Measurements from ENCODE around the gene ANK3. TPM values are rescaled to one million over a fixed set of nuclear protein-coding genes. Genes with fewer than 3 reads are reported as not detected.

Gene ANK3
- total and polyA plus RNA-seq, 7 donors, result 10.8 to 86.7 (median 42.5) TPM

- 21 to 49% methylated on average over 4 of the region's 4 CpGs for WGBS, 2 donors
Observed at GRCh38 chr10:60175441-60175971, 214.2 kb downstream of the ANK3 start.

GRCh38 chr10:60172363-60172990 lies 217.2 kb downstream of the ANK3 start:
- H3K36me3 ChIP-seq, result no peaks in the 10 kb centered on the region
- intact Hi-C loops (cut with DNase I), result no loop called here
- no peak for DNase-seq

More at GRCh38 chr10:60175441-60175971, 214.2 kb downstream of the ANK3 start:
- Histone ChIP-seq H3K9me3 (no peaks in the 10 kb centered on the region), H3K4me3 (no peak overlapping the region), H3K27me3 (no peaks in the 10 kb centered on the region), H3K36me3 (no peaks in the 10 kb centered on the region), H3K4me1 (no peaks in the 10 kb centered on the region), H3K27ac (no peak overlapping the region)
- no peak for DNase-seq
- TF ChIP-seq POLR2A (IDR thresholded peaks at IDR 0.05) (no peak), POLR2AphosphoS5 (IDR thresholded peaks at IDR 0.05) (no peak), EP300 (IDR thresholded peaks at IDR 0.05) (no peak), CTCF (IDR thresholded peaks at IDR 0.05) (no peak)
- intact Hi-C loops (cut with DNase I), result no loop called here

GRCh38 chr10:60171436-60172013 lies 218.2 kb downstream of the ANK3 start:
- no peak for DNase-seq

More at GRCh38 chr10:60172363-60172990, 217.2 kb downstream of the ANK3 start:
- Histone ChIP-seq H3K27ac (no peak overlapping the region), H3K27me3 (no peaks in the 10 kb centered on the region), H3K4me3 (no peak overlapping the region), H3K9me3 (no peaks in the 10 kb centered on the region), H3K4me1 (peaks cover 0 to under 1% (median 0%) of the 10 kb centered on the region in 4 donors)
- TF ChIP-seq POLR2AphosphoS5 (IDR thresholded peaks at IDR 0.05), result no peak
- no peak for TF ChIP-seq CTCF (IDR thresholded peaks at IDR 0.05)
- no peak for TF ChIP-seq POLR2A (IDR thresholded peaks at IDR 0.05)
- no peak for TF ChIP-seq EP300 (IDR thresholded peaks at IDR 0.05)
- 76 to 85% methylated on average over 9 of the region's 9 CpGs for WGBS, 2 donors

GRCh38 chr10:60170250-60170649 lies 219.4 kb downstream of the ANK3 start:
- H3K4me3 ChIP-seq, result no peak overlapping the region
- H3K4me1 ChIP-seq, result peaks cover 0 to 9% (median 0%) of the 10 kb centered on the region in 4 donors
- TF ChIP-seq CTCF (IDR thresholded peaks at IDR 0.05), result no peak
- no peak for TF ChIP-seq POLR2A (IDR thresholded peaks at IDR 0.05)
- TF ChIP-seq EP300 (IDR thresholded peaks at IDR 0.05), result no peak
- no peak for TF ChIP-seq POLR2AphosphoS5 (IDR thresholded peaks at IDR 0.05)
- no peaks in the 10 kb centered on the region for H3K36me3 ChIP-seq
- H3K27me3 ChIP-seq, result no peaks in the 10 kb centered on the region
- 74 to 88% methylated on average over 3 of the region's 3 CpGs for WGBS, 2 donors
- intact Hi-C loops (cut with DNase I), result no loop called here
- no peaks in the 10 kb centered on the region for H3K9me3 ChIP-seq
- no peak overlapping the region for H3K27ac ChIP-seq
- no peak for DNase-seq

More at GRCh38 chr10:60171436-60172013, 218.2 kb downstream of the ANK3 start:
- Histone ChIP-seq H3K4me3 (no peak overlapping the region), H3K4me1 (peaks cover 0 to 9% (median 0%) of the 10 kb centered on the region in 4 donors), H3K9me3 (no peaks in the 10 kb centered on the region), H3K36me3 (no peaks in the 10 kb centered on the region), H3K27ac (no peak overlapping the region), H3K27me3 (no peaks in the 10 kb centered on the region)
- TF ChIP-seq POLR2A (IDR thresholded peaks at IDR 0.05) (no peak), EP300 (IDR thresholded peaks at IDR 0.05) (no peak), CTCF (IDR thresholded peaks at IDR 0.05) (no peak), POLR2AphosphoS5 (IDR thresholded peaks at IDR 0.05) (no peak)
- intact Hi-C loops (cut with DNase I), result no loop called here
- 96% methylated on average over 2 of the region's 2 CpGs for WGBS, 2 donors

Data from sigmoid colon (tissue), 7 donors.